PC-3 (cell line): Measurements from ENCODE around the gene TOP2A. TPM values are rescaled to one million over a fixed set of nuclear protein-coding genes. Genes with fewer than 3 reads are reported as not detected.

ENCODE experiments used
- ATAC-seq: fragments of 200-7000 bp; cut with Tn5 transposase; 2 replicates; pipeline ENCODE4 v1.9.1; 2020; ENCODE audit warnings: mild to moderate bottlenecking, moderate library complexity
- BruUV-seq: library from RNA; stranded (reverse); fragments of 400-500 nt; replicated peaks from 2 replicates; lab custom pipeline; 2021; lab: Mats Ljungman, UMichigan
- CTCF ChIA-PET: fragments of 300-600 bp; sonication (Branson Sonifier 250); formaldehyde crosslinking; loops from one replicate; lab custom pipeline; 2022; ENCODE audit warnings: antibody characterized with exemption; lab: Charles Lee
- POLR2A ChIA-PET: fragments of 300-600 bp; sonication (Branson Sonifier 250); formaldehyde crosslinking; loops from one replicate; lab custom pipeline; 2022; ENCODE audit warnings: antibody characterized with exemption; ENCODE audit not compliant: unreplicated experiment; lab: Charles Lee
- DNase-seq: peaks from one replicate; pipeline ENCODE4 v3.0.0-alpha.2; 2015
- H2AFZ ChIP-seq: fragments of 300-600 bp; sonication (generic); 2 replicates; pipeline ENCODE4 v1.6.0; 2016; ENCODE audit warnings: antibody characterized with exemption, low read length
- H3F3A ChIP-seq: fragments of 300-600 bp; sonication (generic); one replicate; pipeline ENCODE4 v1.6.0; 2017; ENCODE audit warnings: antibody characterized with exemption, low read length, control low read depth, mild to moderate bottlenecking; ENCODE audit not compliant: unreplicated experiment
- H3K27ac ChIP-seq: fragments of 300-600 bp; sonication (generic); 2 replicates; pipeline ENCODE4 v1.5.1; 2016; ENCODE audit warnings: mild to moderate bottlenecking, low read length
- H3K27me3 ChIP-seq: fragments of 300-600 bp; sonication (generic); 2 replicates; pipeline ENCODE4 v1.6.1; 2016; ENCODE audit warnings: low read length, mixed read lengths
- H3K36me3 ChIP-seq: fragments of 300-600 bp; sonication (generic); 2 replicates; pipeline ENCODE4 v1.6.1; 2016; ENCODE audit warnings: low read depth, mixed run types, low read length, mixed read lengths
- H3K4me1 ChIP-seq: fragments of 300-600 bp; sonication (generic); 2 replicates; pipeline ENCODE4 v1.5.1; 2016; ENCODE audit warnings: low read length; ENCODE audit not compliant: insufficient read depth
- H3K4me2 ChIP-seq: fragments of 300-600 bp; sonication (generic); 2 replicates; pipeline ENCODE4 v1.6.0; 2016; ENCODE audit warnings: low read length
- H3K4me3 ChIP-seq: fragments of 300-600 bp; sonication (generic); 2 replicates; pipeline ENCODE4 v1.5.1; 2016; ENCODE audit warnings: mild to moderate bottlenecking, low read length, mixed read lengths
- H3K79me2 ChIP-seq: fragments of 300-600 bp; sonication (generic); 2 replicates; pipeline ENCODE4 v1.6.1; 2017; ENCODE audit warnings: low read length, mixed read lengths
- H3K9ac ChIP-seq: fragments of 300-600 bp; sonication (generic); 2 replicates; pipeline ENCODE4 v1.6.0; 2016; ENCODE audit warnings: mild to moderate bottlenecking, low read length
- H3K9me2 ChIP-seq: fragments of 300-600 bp; sonication (generic); replicated peaks from 2 replicates; pipeline ENCODE4 v1.6.1; 2016; ENCODE audit warnings: mixed run types, low read length, mixed read lengths
- H3K9me3 ChIP-seq: fragments of 300-600 bp; sonication (generic); 2 replicates; pipeline ENCODE4 v1.6.1; 2016; ENCODE audit warnings: low read length, mixed read lengths
- H4K20me1 ChIP-seq: fragments of 300-600 bp; sonication (generic); 2 replicates; pipeline ENCODE4 v1.6.1; 2016; ENCODE audit warnings: low read length, mixed read lengths
- EZH2 ChIP-seq: fragments of 300-600 bp; sonication (generic); IDR thresholded peaks from one replicate; pipeline ENCODE4 v1.6.1; 2017; ENCODE audit warnings: antibody characterized with exemption, mild to moderate bottlenecking, low read length; ENCODE audit not compliant: unreplicated experiment
- EZH2phosphoT487 ChIP-seq: fragments of 300-600 bp; sonication (generic); IDR thresholded peaks from 2 replicates; pipeline ENCODE4 v1.6.1; 2018; ENCODE audit warnings: mild to moderate bottlenecking, antibody characterized with exemption, low read length, borderline replicate concordance
- intact Hi-C: fragments of 100-400 bp; cut with micrococcal nuclease; formaldehyde crosslinking; loops from 2 replicates; pipeline ENCODE4 v1.9.0; 2023
- total RNA-seq: library from RNA; depleted of rRNA; stranded (reverse); fragments of >200 nt; gene quantifications from 2 replicates; pipeline ENCODE4 v1.2.3, GENCODE V29; 2014
- TF ChIP-seq, protein P1 (sequence below): fragments of 300-600 bp; sonication (generic); conservative IDR thresholded peaks from 2 replicates; pipeline ENCODE4 v1.5.1; 2017; ENCODE audit warnings: antibody characterized with exemption, low read depth, mild to moderate bottlenecking, low read length

The TOP2A gene
- total RNA-seq, 1 experiment from 2014 or later = 104 TPM

DNA sequence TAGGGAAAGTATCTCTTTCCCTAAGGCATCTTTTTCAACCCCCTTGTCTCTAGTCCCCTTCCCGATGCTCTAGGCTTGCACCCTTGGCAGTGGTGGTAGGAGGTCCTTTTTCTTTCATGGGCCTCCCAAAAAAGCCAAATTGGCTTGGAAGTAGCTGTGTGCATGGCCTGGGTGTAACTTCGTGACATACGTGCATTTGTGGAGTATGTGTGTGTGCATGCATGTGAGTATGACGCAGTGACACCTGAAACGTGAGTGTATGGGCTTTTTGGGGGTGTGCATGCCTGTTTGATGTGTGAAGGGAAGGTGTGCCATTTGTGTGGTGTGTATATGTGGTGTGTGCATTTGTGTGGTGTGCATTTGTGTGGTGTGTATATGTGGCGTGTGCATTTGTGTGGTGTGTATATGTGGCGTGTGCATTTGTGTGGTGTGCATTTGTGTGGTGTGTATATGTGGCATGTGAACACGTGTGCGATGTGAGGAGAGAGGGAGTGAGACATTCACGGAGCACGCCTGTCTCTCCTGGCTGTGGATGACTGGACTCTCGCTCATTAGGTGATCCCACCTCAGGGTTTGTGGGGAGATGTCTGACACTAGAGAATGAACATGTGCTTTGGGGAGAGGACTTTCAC lies 41.3 kb upstream of the TOP2A start:
- H4K20me1 ChIP-seq = no peaks in the 10 kb centered on the region
- no peak for TF ChIP-seq EZH2
- TF ChIP-seq, protein P1, sequence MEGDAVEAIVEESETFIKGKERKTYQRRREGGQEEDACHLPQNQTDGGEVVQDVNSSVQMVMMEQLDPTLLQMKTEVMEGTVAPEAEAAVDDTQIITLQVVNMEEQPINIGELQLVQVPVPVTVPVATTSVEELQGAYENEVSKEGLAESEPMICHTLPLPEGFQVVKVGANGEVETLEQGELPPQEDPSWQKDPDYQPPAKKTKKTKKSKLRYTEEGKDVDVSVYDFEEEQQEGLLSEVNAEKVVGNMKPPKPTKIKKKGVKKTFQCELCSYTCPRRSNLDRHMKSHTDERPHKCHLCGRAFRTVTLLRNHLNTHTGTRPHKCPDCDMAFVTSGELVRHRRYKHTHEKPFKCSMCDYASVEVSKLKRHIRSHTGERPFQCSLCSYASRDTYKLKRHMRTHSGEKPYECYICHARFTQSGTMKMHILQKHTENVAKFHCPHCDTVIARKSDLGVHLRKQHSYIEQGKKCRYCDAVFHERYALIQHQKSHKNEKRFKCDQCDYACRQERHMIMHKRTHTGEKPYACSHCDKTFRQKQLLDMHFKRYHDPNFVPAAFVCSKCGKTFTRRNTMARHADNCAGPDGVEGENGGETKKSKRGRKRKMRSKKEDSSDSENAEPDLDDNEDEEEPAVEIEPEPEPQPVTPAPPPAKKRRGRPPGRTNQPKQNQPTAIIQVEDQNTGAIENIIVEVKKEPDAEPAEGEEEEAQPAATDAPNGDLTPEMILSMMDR = no peak
- TF ChIP-seq EZH2phosphoT487 = no peak
- BruUV-seq = no TSS peak
- ATAC-seq = no peak
- no peaks in the 10 kb centered on the region for H3K79me2 ChIP-seq
- no peak overlapping the region for H3K4me3 ChIP-seq
- H3K4me1 ChIP-seq = no peaks in the 10 kb centered on the region
- peaks cover 6% of the 10 kb centered on the region for H3F3A ChIP-seq
- intact Hi-C loops = no loop called here
- H3K27me3 ChIP-seq = no peaks in the 10 kb centered on the region
- H3K4me2 ChIP-seq = no peak overlapping the region
- H3K36me3 ChIP-seq = peaks cover 28% of the 10 kb centered on the region
- ChIA-PET POLR2A (no interaction called here), CTCF (interaction anchor here (0.7 kb wide), 1 partner anchor 10 kb away, joined by 3 read pairs; no protein-coding TSS in a partner anchor)
- no peak overlapping the region for H3K9ac ChIP-seq
- no peaks in the 10 kb centered on the region for H3K9me2 ChIP-seq
- DNase-seq = no peak
- no peak overlapping the region for H2AFZ ChIP-seq
- H3K9me3 ChIP-seq = no peaks in the 10 kb centered on the region
- no peak overlapping the region for H3K27ac ChIP-seq

DNA sequence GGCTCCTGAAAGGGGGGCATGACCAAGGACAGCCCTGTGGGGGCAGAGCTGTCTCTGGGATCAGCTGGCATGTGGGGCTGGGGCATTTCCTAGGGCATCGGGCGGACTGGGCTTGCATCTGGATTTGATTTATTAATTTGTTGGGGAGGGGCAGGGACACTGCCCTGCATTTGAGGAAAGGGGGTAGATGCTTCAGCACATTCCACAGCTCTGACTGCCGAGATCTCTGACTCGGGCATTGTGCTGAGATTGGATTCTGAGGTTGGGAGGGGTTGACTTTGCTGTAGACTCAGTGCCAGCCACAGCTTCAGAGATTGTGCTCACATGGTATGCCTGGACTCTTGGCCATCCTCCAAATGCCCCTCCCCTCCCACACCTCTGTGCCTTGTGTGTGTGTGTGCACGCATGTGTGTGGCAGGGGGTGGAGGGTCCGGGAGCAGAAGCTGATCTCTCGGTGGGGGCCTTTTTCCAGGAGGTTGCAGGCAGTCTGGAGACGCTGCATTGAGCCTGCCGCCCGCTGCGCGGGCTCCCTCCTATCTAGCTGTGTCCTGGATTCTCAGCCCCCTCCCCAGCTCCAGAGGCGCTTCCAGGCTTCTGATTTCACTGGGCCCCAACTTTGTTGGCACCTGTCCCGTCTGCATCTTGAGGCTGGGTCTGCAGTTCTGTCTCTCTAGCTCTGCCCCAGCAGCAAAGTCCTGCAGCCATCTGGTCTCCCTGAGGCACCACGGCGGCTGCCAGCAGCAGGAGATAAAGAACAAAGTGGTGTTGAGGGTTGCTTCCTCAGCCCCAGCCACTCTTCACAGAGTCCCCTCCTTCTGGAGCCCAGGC lies 40.5 kb upstream of the TOP2A start:
- POLR2A ChIA-PET = interaction anchor here (0.5 kb wide), 1 partner anchor 644 kb away, joined by 3 read pairs; no protein-coding TSS in a partner anchor

More for the DNA sequence above, 40.5 kb upstream of the TOP2A start:
- H3K4me3 ChIP-seq = no peak overlapping the region
- DNase-seq (peak; percentile 37), ATAC-seq (no peak)
- H3K4me1 ChIP-seq = 0 out of 2 replicates have a peak, but pooled peaks cover 2% of the 10 kb centered on the region
- TF ChIP-seq, protein P1 = no peak
- TF ChIP-seq EZH2phosphoT487 (no peak), EZH2 (no peak)
- H2AFZ ChIP-seq = no peak overlapping the region
- H4K20me1 ChIP-seq = no peaks in the 10 kb centered on the region
- H3F3A ChIP-seq = peaks cover 6% of the 10 kb centered on the region
- no peak overlapping the region for H3K4me2 ChIP-seq
- no TSS peak for BruUV-seq
- no peaks in the 10 kb centered on the region for H3K79me2 ChIP-seq
- no peak overlapping the region for H3K9ac ChIP-seq
- H3K9me2 ChIP-seq = no peaks in the 10 kb centered on the region
- H3K27me3 ChIP-seq = no peaks in the 10 kb centered on the region
- H3K27ac ChIP-seq = no peak overlapping the region
- H3K9me3 ChIP-seq = no peaks in the 10 kb centered on the region
- intact Hi-C loops = no loop called here
- peaks cover 35% of the 10 kb centered on the region for H3K36me3 ChIP-seq
- CTCF ChIA-PET = no interaction called here
